GM18870 (cell line): Measurements from ENCODE around the gene C1R.

Experiments used
- ATAC-seq: cut with Tn5 transposase; IDR thresholded peaks from one replicate; pipeline ENCODE4 v1.9.1; 2021; ENCODE audit warnings: moderate library complexity; ENCODE audit not compliant: unreplicated experiment

The C1R gene

DNA sequence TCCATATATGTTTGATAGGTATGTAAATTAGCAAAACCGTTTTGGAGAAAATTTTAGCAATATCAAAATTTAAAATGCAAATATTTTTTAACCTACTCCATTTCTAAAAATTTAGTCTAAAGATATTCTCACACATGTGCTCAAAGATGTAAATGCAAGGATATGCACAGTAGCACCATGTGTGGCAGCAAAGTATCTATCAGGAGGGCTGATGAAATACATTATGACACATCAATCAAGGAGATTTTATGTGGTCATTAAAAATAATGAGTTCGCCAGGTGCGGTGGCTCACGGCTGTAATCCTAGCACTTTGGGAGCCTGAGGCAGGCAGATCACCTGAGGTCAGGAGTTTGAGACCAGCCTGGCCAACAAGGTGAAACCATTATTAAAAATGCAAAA lies 8.0 kb upstream of the C1R start:
- no peak for ATAC-seq

DNA sequence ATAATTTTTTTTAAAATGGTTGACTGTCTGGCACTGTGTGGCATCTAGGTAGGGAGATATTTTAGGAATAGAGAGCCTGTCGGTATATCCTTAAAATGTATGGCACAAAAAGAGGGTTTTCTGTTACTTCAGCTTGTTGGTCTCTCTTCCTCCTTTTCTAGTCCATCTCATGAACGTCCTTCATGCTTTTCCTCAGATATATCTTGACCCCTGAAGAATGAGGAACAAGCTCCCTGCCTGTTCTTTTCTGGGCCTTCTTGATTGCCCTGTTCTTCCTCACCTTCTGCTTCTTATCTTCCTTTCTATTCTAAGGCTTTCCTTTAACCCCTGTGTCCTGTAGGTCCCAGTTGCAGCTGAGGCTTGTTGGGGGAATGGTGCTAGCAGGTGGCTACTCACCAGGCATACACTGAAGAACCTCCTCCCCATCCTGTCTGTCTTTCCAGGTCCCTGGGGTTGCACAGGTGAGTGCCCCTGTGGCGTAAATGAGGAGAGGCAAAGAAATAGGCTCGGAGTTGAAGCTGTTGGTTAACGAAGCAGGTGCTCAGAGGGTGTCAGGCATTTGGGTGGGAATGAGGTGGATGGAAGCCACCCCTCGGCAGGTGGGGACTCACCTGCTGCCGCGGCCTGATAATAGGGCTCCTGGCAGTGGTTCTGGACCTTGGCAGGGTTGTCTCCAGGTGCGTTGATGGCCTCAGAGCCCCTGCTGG lies 7.2 kb upstream of the C1R start:
- no peak for ATAC-seq

DNA sequence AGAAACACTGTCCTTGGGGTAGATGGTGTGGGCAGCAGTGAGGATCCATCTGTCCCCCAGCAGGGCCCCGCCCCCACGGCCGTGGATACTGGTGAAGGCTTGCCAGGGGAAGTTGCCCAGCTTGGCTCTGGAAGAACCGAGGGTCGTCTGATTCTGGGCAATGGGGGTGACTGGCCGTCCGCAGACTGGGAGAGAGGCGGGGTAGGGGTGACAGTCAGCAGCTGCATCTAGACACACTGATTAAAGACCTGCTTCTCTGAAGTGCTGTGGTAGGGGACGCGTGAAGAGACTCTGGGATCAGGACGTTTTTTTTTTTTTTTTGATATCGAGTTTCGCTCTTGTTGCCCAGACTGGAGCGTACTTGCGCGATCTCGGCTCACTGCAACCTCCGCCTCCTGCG lies 4.7 kb upstream of the C1R start:
- no peak for ATAC-seq

DNA sequence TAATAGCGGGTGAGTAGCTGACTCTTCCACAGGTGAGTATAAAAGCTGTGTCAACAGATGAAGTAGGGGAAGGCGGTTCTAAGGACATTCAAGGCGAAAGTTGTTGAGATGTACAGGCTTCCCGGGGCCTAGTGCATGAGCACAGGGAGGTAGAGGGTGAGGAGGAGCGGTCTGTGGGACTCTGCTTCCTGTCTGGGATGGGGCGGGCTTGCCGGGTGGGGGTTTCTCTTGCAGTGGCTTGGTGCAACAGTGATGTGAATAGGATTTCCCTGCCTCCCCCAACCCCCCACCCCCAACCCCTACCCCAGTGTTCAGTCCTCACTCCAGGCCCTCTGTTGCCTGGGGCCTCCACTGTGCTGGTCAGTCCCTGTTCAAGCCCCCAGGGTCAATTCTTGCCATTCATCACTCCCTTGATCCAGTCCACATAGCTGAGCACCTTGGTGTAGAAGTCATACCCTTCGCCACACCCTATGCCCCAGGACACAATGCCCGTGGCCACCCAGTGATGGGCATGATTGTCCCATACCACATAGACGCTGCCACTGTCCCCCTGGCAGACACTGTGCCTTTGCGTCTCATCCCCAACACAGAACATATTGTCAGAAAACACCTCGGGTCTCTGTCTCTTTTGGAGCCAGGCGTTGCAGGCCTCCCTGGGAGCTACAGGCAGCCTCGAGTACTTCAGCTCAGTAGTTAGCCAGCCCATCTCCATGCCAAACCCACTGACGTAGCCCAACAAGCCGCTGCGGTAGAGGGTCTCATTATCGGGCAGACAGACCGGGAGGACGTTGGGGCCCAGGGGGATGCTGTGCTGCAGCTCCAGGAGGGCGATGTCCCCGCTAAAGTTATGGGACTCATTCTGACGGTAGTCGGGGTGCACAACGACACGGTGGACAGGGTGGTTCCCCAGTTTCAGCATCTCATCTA lies 4.0 kb upstream of the C1R start:
- no peak for ATAC-seq

DNA sequence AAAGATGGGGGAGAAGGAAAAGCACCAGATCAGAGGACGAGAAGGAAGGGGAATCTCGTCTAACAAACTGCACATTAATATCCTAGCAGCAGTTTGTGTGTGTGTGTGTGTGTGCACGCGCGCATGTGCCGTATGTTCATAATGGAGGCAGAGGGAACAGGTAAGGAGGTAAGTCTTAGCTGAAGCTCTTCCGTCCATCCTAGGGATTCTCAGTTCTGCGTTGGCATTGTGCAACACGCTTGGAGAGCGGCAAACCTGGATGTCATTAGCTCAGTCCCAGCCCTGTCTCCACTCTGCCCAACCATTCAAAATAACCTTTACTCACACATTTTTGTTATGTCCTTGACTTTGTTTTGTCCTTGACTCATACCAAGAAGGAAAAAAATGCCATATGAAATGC lies 1.6 kb upstream of the C1R start:
- no peak for ATAC-seq

DNA sequence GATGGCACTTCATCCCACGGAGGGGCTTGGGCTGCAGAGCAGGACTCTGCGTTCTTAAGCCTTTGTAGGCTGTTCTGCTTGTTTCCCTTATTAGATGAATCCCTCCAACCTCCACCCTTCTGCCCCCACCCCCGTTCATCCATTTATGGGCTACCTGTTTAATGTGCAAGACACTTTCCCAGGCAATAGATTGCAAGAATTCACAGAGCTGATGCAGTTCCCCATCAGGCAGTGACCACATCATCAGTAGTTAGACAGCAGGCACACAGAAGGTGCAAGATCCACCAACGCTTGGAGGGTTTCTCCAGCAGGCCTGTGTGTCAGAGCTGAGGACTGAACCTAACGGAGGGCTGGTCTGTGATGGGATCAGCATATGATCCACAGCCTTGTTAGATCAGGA lies 1.2 kb upstream of the C1R start:
- no peak for ATAC-seq

DNA sequence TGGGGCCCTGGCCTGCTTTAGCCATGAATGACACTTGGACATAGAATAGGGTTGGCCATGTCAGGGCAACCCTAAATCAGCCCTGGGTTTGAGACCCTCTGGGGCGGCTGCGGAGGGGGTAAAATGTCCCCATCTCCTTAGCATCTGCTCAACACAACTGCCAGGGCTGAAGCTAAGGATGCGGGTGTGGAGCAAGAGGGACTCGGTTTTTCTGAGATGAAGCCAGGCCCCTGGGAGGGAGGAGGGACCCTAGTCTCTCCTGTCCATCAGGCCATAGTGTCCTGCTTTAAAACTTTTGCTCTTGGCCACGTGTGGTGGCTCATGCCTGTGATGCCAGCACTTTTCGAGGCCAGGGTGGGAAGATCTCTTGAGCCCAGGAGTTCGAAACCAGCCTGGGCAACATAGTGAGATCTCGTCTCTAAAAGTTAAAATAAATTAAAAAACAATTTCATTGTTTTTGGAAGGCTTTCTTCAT lies 778 bp upstream of the C1R start:
- no peak for ATAC-seq

DNA sequence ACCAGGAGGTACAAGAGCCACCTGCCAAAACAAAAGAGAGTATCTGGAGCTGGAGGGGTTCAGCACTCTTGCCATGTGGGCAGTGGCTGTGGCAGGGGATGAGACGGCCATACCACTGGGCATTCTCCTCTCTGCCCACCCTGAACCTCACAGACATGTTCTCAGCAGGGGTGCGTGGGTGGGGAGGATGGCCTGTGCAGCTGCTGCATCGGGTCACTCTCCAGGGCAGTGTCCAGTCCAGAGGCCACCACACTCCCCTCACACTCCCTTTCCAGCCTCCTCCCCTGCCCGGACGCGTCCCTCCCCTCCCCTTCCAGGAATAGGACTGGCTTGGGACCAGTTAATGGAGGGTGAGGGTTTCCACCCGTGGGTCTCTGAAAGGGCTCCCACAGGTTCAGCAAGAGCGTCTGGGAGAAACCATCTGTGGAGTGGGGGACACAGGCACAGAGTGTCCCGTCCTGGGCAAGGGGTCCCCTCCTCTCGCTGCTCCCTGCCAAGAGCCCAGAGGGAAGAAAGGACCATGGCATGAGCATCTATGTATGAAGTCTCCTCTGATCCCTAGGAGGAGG lies 501 bp downstream of the C1R start:
- ATAC-seq, result no peak

DNA sequence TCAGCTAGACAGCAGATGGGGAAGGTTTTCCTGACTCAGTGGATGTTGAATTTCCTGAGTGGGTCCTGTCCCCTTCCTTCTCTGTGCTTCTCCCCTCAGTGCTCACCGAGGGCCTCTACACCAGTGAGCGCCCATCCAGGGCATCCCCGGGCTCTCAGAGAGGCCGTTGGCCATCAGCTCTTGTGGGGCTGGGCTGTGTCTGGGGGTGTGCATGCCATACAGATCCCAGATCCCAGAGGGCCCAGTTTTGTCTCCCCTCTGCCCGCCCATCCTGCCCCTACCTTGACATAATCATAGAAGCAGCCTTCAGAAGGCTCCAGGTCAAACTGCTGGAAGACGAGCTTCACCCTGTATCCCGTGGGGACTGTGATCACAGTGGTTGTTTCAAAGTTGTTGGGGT lies 1.1 kb downstream of the C1R start:
- no peak for ATAC-seq

DNA sequence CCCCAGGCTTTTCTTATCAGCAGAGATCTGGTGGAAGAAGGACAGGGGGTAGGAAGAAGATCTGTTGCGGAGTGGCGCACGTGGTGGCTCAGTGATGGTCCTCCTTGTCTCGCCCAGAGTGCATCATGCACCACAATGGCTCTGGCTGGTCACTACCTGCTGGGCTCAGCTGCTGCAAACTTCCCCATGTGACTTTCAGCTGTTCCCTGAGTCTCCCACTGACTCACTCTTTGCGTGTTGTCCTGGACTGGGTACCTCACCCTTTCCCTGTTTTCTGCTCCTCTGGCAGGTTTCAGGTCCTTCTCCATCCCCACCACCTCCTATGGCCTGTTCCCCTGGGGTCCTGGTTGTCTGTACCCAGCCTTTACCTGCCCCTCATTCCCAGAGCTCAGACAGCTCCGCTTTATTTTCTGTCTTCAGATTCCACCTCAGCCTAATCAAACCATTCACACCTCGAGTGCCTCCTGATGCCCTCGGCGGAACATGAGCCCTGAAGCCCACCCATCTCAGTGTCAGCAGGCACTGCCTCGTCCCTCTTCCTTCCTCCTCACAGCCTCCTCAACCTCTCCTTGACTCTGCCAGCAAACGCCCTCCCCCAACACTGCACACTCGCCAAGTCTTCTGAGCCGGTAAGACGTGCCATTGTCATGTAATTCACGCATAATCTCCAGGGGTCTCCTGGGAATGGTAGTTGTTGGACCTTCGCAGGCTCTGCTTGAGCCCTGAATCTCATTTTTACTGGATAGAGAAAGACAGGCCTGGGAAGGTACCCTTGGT lies 1.8 kb downstream of the C1R start:
- ATAC-seq, result no peak

DNA sequence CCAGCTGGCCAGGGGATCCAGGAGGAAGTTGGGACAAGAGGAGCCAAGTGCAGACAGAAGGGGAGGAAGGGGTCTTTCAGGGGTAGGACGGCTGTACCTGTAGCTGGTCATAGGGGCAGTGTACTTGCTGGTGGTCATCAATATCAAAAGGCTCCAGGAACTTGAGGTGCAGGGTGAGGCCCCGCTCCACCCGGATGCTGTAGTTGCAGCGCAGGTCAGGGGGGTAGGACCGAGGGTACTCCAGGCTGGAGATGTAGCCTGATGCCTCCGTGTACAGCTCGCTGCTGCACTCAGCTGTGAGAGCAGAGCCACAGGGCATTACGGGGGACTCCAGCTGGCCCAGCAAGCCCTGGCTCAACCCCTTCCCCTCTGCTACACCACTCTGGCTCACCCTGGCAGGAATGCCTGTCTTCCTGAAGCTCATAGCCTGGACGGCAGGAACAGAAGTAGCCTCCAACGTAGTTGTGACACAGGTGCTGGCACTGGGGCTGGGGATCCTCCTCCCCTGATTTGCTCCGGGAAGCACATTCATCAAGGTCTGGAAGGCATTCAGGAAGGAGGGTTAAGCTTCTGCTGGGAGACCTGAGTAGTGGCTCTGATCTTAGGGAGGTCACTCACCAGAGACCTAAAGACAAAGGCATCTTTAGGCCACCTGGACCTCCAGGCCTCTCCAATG lies 2.9 kb downstream of the C1R start:
- no peak for ATAC-seq

DNA sequence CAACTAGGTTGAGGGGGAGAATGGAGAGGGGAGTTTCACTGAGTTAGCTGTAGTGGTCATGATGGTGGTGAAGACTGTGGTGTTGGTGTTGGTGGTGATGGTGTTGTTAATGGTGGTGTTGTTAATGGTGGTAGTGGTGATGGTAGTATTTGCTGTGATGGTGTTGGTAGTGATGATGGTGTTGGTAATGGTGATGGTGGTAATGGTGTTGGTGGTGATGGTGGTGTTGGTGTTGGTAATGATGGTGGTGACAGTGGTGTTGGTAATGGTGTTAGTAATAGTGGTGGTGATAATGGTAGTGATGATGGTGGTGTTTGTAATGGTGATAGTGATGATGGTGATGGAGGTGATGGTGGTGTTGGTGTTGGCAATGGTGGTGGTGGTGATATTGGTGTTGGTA lies 9.1 kb downstream of the C1R start:
- ATAC-seq, result no peak

DNA sequence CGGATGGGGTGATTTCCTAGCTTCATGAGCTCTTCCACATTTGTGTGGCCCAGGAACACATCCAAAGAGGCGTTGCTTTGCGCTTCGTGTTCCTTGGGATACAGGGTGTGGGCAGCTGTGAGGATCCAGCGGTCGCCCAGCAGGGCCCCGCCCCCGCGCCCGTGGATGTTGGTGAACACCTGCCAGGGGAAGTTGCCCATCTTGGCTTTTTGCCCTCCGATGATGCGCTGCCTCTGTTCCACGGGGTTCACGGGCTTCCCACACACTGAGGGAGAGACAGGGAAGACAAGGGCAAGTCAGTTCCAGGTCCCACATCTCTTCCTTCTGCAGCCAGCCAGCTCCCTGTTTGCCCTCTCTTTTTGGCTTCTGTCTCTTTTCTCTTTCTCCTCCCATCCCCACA lies 11.2 kb downstream of the C1R start:
- ATAC-seq, result no peak

DNA sequence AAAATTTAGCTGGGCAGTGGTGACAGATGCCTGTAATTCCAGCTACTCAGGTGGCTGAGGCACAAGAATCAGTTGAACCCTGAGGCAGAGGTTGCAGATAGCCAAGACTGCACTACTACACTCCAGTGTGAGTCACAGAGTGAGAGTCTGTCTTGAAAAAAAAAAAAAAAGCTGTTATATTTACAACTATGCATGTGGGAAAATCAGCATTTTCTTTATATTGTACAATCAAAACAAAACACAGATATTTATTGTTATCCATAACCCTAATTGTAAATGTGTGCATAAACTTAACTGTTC lies 12.5 kb downstream of the C1R start:
- ATAC-seq, result no peak

DNA sequence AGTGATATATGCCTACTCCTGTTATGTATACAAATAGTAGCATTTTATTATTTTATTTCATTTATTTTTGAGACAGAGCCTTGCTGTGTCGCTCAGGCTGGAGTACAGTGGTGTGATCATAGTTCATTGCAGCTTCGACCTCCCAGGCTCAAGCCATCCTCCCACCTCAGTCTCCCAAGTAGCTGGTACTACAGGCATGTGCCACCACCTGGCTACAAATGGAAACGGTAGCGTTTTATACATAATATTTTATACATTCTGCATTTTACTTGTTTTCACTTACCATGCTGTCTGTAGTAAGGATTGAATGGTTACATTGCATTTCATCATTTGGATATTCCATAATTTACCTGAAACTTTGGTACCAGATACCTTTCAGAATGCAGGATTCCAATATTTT lies 14.1 kb downstream of the C1R start:
- no peak for ATAC-seq

DNA sequence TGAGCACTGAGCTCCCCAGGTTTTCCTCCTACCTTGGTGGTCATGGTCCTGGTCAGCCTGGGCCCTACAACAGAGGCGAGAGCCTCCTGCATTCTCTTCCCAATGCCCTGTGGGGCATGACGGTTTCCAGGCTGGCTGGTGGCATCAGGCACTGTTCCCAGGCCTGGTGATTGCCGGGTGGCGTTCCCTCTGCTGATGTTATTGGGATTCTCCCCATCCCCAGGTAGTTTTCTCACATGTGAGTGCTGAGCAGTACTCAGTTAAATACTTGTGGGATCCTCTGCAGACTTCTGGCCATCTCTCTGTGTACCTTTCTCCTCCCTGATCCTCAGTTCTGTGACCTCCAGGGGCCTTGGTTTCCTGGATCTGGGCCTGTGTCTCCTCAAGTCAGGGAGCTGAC lies 15.8 kb downstream of the C1R start:
- no peak for ATAC-seq

DNA sequence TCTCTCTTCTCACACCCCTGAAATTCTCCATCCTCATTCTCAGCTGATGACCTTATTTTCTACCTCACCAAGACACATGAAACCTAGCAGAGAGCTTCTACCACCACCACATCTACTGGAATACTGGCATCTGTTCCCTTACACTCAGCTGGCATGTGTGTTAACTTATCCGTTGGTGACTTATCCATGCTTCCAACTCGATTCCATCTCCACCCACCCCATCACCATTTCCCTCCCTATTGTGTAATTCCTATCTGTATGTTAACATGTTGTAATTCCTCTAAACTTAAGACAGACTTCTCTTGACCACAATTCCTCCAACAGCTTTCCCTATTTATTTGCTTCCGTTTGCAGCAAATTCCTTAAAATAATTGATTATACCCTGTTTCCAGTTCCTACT lies 16.3 kb downstream of the C1R start:
- ATAC-seq, result no peak

DNA sequence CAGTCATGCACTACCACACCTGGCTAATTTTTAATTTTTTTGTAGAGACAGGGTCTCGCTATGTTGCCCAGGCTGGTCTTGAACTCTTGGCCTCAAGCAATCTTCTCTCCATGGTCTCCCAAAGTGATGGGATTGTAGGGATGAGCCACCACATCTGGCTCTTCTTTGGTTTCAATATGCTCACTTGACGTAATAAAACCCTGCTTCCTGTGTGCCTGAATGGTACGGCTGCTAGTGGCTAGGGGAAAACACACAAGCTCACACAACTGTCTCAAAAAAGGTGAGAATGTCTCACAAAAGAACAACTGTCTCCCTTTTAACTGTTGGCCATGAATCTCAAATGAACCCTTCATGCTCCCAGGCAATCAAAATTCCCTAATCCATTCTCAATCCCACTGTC lies 16.7 kb downstream of the C1R start:
- ATAC-seq, result no peak

DNA sequence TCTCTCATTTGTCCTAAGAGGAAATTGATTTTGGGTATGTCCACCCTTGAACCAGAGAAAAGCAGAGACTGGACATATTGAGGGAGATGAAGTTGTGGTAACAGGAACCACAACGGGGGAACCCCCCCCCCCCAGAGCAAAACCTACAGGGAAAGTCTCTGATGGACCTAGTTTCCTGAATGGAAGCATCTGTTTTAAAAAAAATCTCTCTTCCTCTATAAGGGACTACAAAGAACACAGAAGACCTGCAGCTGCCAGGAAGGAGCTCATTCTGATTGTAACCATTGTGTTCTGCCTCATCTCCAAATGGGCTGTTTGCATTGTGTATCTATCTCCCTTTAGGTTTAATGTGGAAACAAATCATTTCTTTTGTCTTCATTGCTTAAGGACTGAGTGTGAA lies 18.3 kb downstream of the C1R start:
- no peak for ATAC-seq

DNA sequence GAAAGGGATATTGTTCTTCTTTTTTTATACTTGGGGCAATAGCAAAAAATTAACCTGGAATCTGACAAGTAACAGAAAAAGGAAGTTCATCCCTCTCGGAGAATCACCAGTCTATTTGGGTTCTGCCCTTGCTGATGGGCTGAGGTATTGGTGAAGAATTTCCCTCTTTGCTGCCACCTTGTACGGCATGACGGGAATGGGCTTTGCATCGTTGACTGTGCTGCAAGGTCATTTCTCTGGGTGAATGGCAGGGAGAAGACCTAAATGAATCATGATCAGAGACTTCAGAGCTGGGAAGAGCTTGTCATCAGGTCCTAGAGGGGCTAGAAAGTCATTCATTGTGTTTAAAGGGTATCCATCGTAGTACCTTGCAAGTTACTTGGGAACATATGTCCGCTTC lies 19.7 kb downstream of the C1R start:
- ATAC-seq, result no peak

DNA sequence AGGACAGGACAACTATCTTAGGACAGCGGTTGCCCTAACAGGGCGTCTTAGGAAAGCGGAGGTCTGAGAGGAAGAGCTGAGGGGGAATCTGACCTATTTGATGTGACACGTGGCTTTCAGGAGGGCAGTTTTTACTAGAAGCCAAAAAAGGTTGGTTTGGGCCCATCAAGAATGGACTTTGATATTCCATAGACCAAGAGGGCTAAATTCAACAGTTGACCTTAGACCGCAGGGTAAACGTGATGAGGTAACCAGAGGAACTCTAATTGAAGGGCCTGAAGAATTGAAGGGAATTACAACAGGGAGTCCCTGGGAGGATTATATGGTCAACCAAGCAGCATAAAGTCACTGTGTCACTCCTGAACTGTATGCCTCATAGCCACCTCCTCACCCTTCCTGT lies 20.2 kb downstream of the C1R start:
- no peak for ATAC-seq
